NCI-H2081 treated with DMSO at 0.1 percent for 48 hours (cell line): Measurements from ENCODE around the gene PABPC1L2A.
"Not testable (repeated sequence)": the region's sequence is repeated elsewhere in the genome, so short reads cannot be mapped to it uniquely, and the experiment has no call there.

Source experiments
- DNase-seq: peaks from one replicate; lab custom pipeline; 2025; lab: John Stamatoyannopoulos, UW

Gene PABPC1L2A

DNA sequence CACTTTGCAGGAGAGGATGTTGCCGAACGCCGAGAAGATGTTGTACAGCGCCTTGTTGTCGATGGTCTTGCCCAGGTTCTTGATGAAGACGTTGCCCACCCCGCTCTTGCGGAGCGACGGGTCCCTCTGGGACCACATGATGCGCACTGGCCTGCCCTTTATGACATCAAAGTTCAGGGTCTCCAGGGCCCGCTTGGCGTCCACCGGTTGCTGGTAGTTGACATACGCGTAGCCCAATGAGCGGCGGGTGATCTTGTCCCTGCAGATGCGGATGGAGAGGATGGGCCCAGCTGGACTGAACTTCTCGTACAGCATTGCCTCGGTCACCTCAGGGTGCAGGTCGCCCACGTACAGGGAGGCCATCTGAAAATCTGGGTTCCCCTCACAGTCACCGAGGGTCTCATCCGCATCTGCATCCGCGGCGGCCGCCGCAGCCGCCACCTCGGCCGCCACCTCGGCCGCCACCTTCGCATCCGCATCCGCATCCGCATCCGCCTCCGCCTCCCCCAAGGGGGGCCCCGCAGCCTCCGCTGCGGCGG lies at the start of gene PABPC1L2A:
PABPC1L2A (minus strand) TSS at position 489 of the 539 bp plus-strand sequence; CDS start at position 363, 126 bp downstream.
- DNase-seq: not testable (repeated sequence)

DNA sequence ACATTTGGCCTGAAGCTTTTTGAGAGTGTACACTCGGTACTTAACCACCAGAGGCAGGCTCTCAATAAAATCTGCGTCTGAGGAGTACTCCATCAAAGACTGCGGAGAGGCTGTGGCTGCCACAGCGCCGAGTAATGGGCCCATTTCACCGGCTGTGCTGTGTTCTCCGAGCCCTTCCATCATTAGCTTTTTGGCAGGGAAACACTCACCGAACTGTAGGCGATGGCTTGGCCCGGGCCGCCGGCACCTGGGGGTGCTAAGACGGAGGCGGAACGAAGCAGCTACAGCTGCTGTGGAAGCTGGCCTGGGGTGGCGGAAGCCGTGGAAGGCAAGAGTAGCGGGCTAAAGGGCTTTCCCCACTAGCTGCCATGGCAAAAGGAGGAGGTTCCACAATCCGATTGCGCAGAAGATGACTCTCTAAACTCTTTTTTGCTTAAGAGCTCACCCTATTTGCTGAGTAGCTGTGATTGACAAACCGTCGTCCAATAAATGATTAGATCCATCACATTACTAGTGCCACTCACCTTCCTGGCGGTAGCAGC lies 48.5 kb upstream of the PABPC1L2A start:
- DNase-seq: no peak

DNA sequence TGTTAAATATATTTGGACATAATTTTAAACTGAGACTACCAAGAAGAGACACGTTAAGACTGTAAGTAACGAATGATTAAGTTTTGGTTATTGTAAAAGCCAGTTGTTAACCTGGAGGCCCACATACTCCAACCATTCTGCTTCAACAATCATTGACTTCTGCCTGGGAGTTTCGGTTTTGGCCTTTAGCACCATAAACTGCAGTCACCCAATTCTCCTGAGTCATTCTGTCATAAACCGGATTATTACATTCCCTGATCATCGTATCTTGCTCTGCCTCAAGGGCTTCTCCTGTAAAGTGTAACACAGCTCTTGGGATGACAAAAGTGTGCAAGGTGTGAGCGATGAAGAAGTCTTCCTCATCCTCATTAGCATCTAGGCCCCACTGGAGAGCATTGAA lies 46.9 kb upstream of the PABPC1L2A start:
- no peak for DNase-seq

DNA sequence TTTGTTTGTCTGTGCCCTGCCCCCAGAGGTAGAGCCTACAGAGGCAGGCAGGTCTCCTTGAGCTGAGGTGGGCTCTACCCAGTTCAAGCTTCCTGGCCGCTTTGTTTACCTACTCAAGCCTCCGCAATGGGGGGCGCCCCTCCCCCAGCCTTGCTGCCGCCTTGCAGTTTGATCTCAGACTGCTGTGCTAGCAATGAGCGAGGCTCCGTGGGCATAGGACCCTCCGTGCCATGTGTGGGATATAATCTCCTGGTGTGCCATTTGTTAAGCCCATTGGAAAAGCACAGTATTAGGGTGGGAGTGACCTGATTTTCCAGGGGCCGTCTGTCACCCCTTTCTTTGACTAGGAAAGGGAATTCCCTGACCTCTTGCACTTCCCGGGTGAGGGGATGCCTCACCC lies 20.2 kb upstream of the PABPC1L2A start:
- DNase-seq: not testable (repeated sequence)

DNA sequence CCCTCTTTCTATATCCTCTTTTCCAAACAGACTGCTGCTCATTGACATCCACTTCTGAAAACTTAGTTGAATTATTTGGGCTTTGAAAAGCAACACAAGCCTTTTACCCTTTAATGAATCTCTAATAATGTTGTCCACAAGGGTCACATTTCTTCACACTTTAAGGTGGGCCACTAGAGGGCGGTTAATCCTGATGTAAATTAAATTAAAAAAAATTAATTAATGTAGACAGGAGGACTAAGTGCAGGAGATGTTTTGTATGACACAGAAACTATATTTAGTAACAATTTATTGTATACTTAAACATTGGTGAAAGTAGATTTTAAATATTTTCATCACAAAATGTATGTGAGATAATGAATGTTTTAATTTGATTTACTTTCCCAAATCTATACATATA lies 7.5 kb upstream of the PABPC1L2A start:
- not testable (repeated sequence) for DNase-seq

DNA sequence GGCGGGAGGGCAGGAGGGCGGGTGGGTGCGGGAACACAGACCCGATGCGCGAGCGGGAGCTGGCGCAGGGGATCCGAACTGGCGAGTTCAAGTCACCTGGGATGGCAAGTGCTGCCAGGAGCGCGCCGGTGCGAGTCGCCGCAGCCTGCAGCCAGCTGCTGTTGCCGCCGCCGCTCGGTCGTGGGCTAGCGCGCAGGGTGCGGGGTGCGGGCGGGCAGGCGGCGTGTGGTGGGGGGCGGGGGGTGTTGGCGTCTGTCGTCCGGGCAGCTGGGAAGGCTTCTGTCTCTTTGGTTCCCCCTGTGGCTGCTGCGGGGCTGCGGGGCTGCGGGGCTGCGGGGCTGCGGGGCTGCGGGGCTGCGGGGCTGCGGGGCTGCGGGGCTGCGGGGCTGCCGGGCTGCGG lies 572 bp upstream of the PABPC1L2A start:
- DNase-seq: not testable (repeated sequence)

DNA sequence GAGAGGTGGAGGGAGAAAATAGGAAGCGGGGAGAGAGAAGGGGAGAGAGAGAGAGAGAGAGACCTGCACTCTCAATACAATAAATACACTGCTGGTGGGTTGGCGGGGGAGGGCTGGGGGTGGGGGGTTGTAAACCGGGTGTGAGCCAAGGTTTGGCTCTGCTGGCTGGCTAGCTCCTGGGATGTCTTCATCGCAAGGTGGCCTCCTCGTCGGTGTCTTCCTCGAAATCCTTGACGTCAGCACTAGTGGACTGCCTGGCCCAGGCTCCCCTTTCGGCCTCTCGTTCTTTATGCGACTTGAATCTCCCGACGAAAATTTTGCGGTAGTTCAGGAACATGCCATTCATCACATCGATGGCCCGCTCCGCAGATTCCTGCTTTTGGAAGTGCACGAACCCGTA lies 715 bp downstream of the PABPC1L2A start:
- not testable (repeated sequence) for DNase-seq

DNA sequence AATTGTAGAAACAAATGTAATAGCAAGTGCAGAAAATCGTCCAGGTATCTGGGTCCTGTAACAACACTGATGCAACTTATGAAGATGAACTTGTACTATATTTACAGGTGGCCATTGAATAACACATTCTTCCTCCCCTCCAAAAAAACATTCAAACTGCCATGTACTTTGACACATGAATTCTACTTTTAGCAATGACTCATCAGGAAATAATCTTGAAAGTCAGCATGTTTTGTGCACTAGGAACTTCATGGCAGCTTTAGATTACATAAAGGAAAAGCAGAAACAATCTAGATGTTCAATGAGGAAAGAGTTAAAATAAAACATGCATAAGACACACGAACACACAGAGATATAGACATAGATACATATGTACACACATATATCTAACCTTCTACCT lies 2.5 kb downstream of the PABPC1L2A start:
- DNase-seq: no peak

DNA sequence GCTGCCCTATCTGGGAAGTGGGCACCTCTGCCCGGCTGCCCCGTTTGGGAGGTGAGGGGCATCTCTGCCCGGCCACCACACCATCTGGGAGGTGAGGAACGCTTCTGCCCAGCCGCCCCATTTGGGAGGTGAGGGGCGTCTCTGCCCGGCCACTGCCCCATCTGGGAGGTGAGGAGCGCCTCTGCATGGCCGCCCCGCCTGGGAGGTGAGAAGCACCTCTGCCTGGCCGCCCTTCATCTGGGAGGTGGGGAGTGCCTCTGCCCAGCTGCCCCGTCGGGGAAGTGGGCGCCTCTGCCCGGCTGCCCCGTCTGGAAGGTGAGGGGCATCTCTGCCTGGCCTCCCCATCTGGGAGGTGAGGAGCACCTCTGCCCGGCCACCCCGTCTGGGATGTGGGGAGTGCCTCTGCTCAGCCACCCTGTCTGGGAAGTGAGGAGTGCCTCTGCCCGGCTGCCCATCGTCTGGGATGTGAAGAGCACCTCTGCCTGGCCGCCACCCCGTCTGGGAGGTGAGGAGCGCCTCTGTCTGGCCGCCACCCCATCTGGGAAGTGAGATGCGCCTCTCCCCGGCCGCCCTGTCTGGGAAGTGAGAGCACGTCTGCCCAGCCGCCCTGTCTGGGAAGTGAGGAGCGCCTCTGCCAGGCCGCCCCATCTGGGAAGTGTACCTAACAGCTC lies 9.8 kb downstream of the PABPC1L2A start:
- DNase-seq: no peak

DNA sequence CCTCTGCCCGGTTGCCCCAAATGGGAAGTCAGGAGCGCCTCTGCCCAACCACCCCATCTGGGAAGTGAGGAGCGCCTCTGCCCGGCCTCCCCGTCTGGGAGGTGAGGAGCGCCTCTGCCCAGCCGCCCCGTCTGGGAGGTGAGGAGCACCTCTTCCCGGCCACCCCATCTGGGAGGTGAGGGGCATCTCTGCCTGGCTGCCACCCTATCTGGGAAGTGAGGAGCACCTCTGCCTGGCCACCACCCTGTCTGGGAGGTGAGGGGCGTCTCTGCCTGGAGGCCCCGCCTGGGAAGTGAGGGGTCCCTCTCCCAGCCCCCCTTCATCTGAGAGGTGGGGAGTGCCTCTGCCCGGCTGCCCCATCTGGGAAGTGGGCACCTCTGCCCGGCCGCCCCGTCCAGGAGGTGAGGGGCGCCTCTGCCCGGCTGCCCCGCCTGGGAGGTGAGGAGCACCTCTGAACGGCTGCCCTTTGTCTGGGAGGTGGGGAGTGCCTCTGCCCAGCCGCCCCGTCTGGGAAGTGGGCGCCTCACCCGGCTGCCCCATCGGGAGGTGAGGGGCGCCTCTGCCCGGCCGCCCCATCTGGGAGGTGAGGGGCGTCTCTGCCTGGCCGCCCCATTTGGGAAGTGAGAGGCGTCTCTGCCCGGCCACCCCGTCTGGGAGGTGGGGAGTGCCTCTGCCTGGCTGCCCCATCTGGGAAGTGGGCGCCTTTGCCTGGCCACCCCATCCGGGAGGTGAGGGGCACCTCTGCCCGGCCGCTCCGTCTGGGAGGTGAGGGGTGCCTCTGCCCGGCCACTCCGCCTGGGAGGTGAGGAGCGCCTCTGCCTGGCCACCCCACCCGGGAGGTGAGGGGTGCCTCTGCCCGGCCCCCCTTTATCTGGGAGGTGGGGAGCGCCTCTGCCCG lies 10.6 kb downstream of the PABPC1L2A start:
- no peak for DNase-seq

DNA sequence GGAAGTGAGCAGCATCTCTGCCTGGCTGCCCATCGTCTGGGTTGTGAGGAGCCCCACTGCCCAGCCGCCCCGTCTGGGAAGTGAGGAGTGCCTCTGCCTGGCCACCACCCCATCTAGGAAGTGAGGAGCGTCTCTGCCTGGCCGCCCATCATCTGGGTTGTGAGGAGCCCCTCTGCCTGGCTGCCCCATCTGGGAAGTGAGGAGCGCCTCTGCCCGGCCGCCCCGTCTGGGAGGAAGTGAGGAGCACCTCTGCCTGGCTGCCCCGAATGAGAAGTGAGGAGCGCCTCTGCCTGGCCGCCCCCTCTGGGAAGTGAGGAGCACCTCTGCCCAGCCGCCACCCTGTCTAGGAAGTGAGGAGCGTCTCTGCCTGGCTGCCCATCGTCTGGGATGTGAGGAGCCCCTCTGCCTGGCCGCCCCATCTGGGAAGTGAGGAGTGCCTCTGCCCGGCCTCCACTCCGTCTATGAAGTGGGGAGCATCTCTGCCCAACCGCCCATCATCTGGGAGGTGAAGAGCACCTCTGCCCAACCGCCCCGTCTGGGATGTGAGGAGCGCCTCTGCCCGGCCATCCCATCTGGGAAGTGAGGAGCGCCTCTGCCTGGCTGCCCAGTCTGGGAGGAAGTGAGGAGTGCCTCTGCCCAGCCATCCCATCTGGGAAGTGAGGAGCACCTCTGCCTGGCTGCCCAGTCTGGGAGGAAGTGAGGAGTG lies 11.4 kb downstream of the PABPC1L2A start:
- not testable (repeated sequence) for DNase-seq

DNA sequence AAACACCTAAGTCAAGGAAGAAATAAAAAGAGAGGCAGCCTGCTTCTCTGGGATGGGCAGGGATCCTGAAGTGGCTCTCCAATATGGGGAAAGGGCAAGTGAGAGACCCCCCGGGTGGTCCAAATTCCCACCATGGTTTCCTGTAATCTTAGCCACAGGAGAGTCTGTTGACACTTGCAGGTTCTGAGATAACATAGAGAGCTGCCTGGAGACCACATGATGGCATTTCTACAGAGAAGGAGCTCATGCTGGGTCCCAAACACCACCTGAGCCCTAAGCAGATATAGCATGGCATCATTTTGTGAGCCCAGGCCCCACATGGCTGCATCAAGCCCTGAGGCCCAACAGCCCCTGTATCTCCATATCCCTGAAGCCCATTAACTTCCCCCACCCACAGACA lies 50.4 kb downstream of the PABPC1L2A start:
- DNase-seq: no peak
